Renal cortical epithelial cell (primary cell): ENCODE data around the gene LMAN2. TPM values are rescaled to one million over a fixed set of nuclear protein-coding genes. Genes with fewer than 3 reads are reported as not detected.
"Not testable (repeated sequence)": the region's sequence is repeated elsewhere in the genome, so short reads cannot be mapped to it uniquely, and the experiment has no call there.

Experiments
- DNase-seq: peaks from one replicate; pipeline ENCODE4 v3.0.0-alpha.2; 2011; ENCODE audit warnings: low read depth
- total RNA-seq: library from RNA; depleted of rRNA; stranded (reverse); fragments of >200 nt; gene quantifications from 2 replicates; pipeline ENCODE4 v1.2.3, GENCODE V29; 2014

The LMAN2 gene
- total RNA-seq, 1 donor from 2014 or later = 337 TPM

GRCh38 chr5:177378884-177379883 lies 27.7 kb upstream of the LMAN2 start:
- peak; percentile 96 for DNase-seq

DNA sequence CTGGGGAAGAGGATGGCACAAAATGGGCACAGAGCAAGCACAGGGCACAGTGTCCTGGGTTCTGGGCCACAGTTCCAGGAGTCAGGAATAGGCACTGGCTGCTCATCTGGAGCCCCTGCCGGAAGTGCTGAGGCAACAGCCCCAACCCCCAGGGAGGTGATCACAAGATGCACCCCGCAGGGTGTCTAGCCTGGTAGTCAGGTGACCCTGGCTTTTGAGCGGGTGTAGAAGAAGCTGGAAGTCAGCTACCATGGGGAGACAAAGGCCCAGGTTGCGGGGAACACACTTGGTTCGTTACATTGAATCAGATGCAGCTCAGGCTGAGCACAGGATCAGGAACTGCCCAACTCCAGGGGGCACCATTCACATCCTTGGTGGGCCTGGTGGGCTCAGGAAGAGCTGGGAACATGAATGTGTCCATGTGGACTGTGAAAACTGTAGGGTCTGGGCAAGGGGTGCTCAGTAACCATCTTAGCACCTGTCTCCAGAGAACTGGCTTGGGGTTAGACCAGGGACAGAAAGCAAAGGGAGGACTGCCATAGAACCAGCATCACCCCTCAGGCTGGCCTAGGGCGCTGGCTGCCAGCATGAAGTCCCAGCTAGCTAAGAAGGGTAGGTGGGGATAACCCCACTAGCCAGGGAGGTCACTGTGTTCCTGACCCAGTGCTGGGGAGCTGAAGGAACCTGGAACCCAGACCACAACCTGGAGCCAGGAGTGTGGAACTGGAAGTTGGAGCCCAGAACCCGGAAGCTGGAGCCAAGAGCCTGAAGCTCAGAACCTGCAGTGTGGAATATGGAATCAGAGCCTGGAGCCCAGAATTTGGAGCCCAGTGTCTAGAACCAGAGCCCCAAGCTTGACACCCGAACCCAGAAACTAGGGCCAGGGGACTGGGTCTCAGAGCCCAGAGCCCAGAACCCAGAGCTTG lies 26.6 kb upstream of the LMAN2 start:
- no peak for DNase-seq

DNA sequence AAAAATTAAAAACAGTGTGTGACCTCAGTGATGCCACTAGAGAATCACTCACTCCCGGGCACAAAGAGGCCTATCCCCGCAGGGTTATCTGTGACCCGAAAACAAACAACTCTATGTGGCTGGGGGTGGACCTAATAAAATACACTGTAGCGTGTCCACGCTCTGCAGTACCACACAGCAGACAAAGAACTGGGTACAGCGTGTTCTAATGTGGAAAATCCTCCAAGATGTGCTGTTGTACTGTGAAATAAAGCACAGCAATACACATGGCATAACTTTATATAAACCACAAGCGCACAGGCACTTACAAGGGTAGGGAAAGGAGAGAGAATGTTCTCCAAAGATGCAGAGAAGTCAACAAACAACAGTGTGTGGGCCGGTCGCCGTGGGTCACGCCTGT lies 24.6 kb upstream of the LMAN2 start:
- DNase-seq = peak; percentile 42

DNA sequence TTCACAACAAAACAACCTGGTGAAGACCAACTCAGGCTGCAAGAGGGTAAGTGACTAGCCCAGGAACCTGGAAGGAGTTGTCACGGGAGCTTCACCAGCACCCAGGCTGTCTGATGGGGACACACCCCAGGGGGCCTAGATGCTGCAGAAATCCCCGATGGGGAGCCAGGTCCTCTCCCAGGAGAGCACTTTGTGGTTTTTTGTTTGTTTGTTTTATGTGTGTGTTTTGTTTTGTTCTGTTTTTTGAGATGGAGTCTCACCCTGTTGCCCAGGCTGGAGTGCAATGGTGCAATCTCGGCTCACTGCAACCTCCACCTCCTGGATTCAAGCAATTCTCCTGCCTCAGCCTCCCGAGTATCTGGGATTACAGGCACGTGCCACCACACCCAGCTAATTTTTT lies 24.0 kb upstream of the LMAN2 start:
- DNase-seq = not testable (repeated sequence)

DNA sequence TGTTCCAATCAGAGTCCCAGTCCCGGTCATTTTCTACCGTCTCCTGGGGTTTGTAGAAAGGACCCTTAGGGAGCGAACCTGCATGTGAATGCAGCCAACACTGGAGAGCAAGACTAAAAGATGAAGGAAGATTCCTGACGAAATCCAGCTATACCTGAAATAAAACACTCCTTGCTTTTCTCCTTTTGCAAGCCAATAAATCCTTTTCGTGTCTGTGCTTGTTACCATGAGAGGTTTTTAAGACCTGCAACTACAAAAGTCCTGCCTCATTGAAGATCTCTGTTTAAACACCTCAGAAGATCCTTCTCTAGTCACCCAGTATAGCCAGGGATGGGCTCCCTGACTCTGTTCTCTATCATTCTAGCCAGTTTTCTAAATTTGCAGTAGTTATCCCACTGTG lies 22.7 kb upstream of the LMAN2 start:
- no peak for DNase-seq

DNA sequence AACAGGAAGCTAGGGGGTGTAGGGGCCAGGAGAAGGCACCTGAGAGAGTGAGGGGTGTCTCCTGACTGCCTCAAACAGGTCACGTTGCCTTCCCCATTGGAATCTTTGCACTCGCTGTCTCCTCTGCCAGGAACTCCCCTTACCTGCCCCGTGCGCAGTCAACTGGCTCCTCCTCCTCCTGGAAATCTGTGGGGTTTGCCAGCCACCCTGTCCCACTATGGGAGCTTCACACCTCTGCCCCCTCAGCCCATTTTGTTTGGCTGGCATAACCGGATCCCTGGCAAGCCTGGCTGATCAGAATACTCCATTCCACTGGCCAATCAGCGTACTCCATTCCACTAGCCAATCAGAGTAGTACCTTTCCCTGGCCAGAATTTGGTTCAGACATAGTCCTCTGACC lies 22.3 kb upstream of the LMAN2 start:
- DNase-seq = no peak

DNA sequence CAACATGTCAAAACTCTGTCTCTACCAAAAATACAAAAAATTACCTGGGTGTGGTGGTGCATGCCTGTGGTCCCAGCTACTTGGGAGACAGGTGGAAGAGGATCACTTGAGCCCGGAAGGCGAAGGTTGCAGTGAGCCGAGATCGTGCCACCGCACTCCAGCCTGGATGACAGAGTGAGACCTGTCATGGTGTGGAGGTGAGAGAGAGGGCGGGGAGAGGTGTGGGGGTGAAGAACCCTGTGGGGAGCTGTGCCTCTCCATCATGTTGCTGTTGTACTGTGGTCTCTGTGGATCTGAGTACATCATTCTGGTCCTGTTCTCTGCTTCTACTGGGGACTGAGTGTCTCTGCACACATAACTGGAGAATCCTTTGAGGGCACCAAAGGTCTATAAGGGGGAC lies 21.4 kb upstream of the LMAN2 start:
- no peak for DNase-seq

- no peak for DNase-seq
These were observed 20.8 kb upstream of the LMAN2 start for GRCh38 chr5:177372034-177372896.

GRCh38 chr5:177371120-177372033 lies 19.9 kb upstream of the LMAN2 start:
- no peak for DNase-seq

DNA sequence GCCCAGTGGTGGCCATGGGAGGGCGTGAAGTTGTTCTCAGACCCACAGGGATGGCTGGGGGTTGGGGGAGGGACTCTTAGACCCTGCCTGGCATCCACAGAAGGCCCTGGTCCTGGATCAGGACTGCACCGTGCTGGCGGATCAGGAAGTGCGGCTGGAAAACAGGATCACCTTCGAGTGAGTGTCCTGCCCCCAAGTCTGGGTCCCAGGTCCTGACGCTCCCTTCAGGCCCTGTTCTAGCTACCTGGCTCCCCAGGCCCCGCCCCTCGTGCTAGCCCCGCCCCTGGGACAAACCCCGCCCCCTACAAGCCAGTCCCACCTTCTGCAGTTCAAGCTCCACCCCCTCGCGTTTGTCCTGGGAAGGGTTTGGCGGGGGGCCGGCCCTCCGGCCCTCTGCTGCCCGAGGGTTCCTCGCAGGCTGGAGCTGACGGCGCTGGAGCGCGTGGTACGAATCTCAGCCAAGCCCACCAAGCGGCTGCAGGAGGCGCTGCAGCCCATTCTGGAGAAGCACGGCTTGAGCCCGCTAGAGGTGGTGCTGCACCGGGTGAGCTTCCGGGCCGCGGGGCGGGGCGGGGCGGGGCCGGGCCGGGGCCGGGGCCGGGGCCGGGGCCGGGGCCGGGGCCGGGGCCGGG lies 19.1 kb upstream of the LMAN2 start:
- peak; percentile 91 for DNase-seq

- DNase-seq = no peak
These were observed 18.4 kb upstream of the LMAN2 start for GRCh38 chr5:177369645-177370440.

DNA sequence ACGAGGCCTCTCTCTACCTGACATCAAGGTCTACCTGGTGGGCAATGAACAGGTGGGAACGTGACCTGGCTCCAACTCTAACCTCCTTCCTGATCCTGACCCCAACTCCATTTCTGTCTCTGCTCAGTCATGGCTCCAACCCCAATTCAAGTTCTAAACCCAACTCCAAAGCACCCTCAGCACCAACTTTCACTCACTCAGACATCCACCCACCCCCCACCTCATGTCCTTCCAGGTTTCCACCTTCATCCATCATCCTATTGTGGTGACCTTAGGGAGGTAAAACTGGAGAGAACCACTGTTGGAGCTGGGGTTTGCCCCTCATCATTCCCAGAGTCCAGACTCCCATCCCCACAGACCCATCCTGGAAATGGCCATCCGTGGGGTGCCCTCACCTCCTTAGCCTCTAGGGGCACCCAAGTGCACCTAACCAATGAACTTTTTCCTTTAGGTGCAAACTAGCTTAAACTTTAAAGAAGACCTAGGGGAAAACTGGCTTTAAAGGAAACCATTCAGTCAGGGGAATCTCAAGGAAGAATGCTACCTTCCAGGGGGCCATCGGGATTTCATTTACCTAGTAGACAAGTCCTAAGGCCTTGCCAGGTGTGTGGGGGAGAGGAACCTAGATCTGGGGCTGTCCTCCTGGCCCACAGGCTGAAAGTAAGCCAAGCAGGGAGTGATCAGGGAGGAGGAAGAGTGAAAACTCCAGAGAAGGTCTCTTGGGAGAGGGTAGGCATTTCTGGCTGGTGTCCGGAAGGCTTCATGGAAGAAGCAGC lies 17.6 kb upstream of the LMAN2 start:
- no peak for DNase-seq

- DNase-seq = no peak
These were observed 16.8 kb upstream of the LMAN2 start for GRCh38 chr5:177367981-177368868.

- DNase-seq = no peak
These were observed 15.9 kb upstream of the LMAN2 start for GRCh38 chr5:177367323-177367848.

DNA sequence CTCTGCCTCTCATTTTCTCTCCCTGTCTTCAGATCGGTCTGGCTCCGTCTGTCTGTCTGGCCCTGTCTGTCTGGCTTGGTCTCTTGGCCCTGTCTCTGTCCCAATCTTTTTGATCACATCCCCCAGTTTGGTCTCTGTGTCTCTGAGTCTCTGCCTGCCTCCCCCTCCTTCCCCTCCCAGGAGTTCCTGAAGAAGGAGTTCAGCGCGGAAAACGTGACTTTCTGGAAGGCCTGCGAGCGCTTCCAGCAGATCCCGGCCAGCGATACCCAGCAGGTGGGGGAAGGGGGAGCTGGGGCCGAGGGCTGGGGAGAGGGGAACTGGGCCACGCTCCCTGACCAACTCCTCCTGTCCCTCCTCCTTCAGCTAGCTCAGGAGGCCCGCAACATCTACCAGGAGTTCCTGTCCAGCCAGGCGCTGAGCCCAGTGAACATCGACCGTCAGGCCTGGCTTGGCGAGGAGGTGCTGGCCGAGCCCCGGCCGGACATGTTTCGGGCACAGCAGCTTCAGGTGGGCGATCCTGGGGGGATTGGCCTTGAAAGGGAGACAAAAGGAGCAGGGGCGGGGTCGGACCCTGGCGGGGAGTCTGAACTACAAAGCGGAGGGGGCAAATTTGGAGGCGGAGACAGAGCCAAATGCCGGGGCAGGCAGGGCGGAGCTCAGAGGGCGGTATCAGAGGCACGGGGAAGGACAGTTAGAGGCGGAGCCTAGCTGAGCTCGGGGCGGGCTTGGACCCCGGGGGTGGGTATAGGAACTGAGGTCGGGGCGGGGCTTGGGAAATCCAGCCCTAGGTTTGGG lies 15.3 kb upstream of the LMAN2 start:
- peak; percentile 74 for DNase-seq

- no peak for DNase-seq
These were observed 14.5 kb upstream of the LMAN2 start for GRCh38 chr5:177365845-177366527.
